NCI-H2081 (cell line): ENCODE results near the gene FAM20C.
"Not testable (repeated sequence)": the region's sequence is repeated elsewhere in the genome, so short reads cannot be mapped to it uniquely, and the experiment has no call there.

Experiments
- DNase-seq, 2 experiments: peaks; one replicate each; lab custom pipeline; 2025; lab: John Stamatoyannopoulos, UW

Gene FAM20C

DNA sequence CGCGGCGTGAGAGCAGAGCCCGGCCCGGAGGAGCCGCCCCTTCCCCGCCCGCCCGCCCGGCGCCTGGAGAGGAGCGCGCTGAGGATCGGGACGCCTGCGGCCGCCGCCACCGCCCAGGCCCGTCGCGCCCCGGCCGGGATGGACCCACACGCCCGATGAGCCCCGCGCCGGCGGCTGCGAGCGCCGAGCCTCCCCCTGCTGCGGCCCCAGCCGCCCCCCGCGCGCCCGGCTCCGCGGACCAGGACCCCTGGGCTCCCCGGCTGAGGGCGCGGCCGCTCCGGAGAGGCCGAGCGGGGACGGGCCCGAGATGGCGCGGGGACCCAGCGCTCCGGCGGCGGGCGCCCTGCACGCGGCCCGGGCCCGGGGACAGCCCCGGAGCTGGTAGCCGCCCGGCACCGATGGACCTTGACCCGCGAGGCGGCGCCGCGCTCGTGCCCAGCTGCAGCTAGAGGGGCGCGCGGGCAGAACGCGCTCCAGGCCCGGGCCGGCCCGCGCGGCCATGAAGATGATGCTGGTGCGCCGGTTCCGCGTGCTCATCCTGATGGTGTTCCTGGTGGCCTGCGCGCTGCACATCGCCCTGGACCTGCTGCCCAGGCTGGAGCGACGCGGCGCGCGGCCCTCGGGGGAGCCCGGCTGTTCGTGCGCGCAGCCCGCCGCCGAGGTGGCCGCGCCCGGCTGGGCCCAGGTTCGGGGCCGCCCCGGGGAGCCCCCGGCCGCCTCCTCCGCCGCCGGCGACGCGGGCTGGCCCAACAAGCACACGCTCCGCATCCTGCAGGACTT lies 520 bp downstream of the FAM20C start:
- no peak for DNase-seq

DNA sequence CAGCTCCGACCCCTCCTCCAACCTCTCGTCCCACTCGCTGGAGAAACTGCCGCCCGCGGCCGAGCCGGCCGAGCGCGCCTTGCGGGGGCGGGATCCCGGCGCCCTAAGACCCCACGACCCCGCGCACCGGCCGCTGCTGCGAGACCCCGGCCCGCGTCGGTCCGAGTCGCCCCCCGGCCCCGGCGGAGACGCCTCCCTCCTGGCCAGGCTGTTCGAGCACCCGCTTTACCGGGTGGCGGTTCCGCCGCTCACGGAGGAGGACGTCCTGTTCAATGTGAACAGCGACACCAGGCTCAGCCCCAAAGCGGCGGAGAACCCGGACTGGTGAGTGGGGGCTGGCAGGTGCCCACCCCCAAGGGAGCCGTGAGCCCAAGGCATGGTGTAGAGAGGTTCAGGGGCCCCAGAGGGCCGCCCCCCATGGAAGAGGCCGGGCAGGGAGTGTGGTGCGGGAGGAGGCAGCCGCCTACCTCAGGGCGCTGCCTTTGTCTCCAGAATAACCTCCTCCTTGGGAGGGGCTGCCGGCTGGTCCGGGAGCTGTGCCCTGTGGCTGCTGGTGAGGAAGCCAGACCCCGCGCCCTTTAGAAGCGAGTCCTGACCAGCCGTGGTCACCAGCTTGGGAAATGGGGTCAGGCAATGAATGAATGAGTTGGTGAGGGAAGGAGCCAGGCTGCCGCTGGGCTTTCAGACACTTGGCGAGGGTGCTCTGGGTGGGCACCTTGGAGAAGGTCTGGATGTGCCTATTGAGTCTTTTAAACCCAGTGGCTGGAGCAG lies 1.3 kb downstream of the FAM20C start:
- no peak for DNase-seq

DNA sequence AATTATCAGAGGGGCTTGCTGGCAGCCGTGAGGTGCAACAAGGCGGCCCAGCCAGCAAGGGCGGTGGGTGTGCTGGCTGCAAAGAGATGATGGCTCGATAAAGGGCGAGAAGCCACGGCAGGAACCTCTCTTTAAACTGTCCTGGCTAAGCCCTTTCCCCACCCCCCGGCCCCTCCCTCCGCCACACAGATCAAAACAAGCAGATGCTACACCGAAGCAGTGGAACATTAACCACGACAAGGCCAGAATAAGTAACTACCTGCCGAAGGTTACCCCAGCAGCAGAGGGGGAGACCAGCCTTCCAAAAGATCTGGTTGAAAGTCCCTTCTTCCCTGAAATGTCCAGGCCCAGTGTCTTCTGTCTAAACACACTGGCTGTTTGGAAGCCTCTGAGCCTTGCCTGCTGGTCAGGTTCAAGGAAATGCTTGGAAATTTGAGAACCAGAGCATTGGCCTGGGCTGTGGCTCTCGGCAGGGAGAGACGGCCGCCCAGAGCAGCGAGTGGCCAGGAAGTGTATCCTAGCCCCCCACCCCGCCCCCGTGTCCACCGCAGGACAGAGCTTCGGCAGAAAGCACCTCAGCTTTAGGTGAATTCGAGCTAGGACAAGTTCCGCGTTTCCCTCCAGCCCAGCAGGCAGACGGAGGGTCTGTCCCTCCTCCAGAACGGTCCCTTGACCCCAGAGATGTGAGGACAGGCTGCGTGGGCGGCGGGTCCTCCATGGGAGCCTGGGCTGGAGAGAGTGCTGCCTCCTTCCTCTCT lies 2.1 kb downstream of the FAM20C start:
- peak in 1 of 2 experiments; percentile 13 for DNase-seq

DNA sequence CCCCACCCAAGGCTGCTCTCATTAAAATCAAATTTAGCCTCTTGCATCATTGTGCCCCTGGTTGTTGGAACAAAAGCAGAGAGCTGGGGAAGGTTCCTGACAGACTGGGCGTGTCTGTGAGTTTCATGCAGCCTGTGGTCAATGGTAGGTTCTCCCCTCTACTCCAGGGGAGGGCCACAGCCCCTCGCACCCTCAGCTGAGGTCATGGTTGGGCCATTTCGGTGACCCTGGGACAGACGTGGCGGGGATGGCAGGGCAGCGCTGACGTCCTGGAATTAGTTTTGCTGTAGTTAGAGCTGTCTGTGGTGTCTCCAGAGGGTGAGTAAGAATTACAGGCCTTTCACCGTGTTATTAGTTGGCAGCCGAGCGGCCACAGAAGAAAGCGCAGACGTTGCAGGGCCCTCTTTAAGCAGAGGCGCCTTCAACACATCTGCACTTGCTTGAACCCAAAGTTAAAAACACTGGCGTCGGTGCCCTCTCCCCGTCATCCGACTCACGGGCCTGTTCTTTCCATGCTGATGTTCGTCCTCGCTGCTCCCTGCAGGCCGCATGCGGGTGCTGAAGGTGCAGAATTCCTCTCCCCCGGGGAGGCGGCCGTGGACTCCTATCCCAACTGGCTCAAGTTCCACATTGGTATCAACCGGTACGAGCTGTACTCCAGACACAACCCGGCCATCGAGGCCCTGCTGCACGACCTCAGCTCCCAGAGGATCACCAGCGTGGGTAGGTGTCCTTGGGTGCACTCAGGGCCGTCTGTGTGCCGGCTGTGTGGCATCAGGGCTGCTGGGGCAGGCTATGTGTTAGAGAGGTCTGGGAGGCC lies 2.8 kb downstream of the FAM20C start:
- DNase-seq, result no peak

DNA sequence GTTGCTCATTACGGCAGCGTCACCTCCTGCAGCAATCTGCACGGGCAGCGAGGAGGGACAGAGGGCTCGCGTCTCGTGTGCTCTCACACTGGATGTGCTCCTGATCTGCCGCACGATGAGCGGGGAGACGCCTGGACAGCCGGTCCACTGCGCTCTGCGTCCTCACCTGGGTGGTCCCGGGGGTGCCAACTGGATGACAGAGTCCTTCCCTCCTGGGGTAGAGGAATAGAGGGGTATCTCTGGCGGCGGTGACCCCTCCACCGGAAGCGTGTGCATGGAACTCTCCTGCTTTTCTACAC lies 3.4 kb downstream of the FAM20C start:
- DNase-seq, result no peak

- peak in 1 of 2 experiments; percentile 51 for DNase-seq
Measured at GRCh38 chr7:196283-196682, 3.9 kb downstream of the FAM20C start.

DNA sequence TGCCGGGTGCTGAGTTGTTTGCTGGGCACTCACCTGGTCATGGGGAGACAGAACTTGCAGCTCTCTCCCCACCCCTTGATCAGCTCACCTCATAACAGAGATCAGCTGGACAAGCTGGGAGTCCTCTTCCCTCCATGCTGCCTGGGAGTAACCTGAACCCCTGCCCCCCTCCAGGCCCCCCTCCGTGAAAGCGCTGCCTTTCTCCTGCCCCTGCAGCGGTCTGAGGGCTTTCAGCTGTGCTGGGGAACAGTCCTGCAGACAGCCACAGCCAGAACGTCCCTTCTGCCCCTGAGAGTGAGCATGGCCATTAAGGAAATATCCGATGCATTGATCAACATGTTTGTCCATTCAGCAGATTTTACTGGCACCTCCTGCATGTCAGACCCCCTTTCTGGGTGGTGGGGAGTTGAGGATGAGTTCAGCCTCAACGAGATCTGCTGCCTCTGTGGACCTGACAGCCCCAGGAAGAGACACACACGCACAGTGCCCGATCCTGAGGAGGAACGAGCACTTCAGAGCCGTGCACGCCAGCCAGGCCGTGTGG lies 4.5 kb downstream of the FAM20C start:
- DNase-seq, result no peak

DNA sequence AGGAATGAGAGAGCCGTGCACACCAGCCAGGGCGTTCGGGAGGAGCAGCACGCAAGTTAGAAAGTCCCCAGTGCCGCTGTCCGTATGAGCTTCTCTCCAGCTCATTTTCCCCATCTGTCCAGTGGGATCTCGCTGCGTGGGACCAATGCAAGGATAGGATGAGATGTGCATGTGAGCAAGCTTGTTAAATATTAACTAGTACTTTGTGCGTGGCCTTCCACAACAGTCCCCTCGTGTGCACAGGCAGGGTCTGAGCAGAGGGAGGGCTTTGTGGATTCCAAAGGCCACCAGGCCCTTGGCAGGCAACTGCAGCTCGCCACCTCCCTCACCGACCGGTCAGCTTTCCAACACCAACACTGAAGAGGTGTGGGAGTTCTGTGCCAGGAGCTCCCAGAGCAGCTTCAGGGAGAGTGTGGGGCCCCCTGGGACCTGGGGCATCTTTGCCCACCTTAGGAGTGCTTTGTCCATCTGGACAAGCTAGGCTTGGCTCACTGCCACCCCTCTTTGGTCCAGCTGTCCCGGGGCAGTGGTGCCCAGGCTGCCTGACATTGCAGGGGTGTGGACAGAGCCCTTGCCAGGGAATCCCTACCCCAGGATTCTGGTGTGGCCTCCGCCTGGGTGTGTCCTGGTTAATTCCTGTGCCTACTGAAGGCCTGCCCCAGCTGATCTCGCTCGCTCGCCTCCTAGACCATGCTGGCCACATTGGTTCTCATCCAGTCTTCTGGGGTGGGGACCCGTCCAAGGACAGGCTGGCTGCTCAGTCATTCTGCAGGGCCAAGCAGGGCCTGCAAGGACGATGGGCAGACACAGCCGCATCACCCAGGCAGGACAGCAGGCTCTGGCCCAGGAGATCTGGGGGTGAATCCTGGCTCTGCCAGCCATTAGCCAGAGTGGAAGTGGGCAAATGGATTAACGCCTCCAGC lies 5.3 kb downstream of the FAM20C start:
- no peak for DNase-seq

- no peak for DNase-seq
Measured at GRCh38 chr7:199483-200249, 7.3 kb downstream of the FAM20C start.

- no peak for DNase-seq
Measured at GRCh38 chr7:200290-200689, 7.9 kb downstream of the FAM20C start.

GRCh38 chr7:200704-201103 lies 8.3 kb downstream of the FAM20C start:
- no peak for DNase-seq

DNA sequence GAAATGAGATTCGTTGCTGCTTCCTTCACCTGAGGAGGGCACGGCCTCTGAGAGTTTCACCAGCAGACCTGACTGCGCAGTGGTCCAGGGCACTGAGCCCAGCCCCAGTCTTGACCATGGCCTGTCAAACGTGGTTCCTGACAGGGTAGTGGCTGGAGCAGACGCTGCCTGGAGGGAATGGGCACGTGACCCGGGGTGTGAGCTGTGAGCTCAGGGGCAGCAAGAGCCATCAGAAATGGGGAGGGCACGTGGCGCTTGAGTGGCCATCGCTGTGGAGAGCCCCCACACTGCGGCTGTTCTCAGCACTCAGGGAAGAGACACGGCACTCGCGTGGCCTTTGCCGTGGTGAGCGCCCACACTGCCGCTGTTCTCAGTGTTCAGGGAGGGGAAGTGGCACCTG lies 12.0 kb downstream of the FAM20C start:
- no peak for DNase-seq

DNA sequence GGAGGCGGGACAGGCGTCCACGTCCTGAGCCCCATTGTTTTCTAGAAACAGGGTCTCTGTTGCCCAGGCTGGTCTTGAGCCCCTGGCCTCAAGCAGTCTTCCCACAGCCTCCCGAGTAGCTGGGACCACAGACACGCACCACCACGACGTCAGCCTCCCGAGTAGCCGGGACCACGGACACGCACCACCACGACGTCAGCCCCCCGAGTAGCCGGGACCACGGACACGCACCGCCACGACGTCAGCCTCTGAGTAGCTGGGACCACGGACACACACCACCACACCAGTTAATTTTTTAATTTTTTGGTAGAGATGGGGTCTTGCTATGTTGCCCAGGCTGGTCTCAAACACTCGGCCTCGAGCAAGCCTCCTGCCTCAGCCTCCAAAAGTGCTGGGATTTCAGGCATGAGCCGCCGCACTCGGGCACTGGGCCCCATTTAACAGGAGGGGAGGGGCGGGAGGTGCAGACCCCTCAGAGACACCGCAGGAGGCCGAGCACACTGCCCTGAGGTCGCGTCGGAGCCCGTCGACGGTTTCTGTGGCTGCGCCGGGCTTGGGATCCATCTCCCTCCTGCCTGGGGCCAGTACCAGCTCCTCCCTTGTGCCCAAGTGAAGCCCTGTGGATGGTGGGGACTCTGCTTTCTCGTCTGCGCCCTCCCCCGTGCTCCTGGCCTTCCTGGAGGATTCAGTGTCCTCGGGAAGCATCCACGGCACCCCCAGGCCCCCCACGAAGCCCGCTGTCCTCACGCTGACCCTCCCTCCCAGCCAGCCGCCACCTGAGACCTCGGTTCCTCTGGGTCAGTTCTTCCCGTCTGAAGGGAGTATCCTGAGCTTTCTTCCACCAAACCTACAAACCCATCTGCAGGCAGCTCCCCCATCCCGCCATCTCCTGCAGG lies 13.0 kb downstream of the FAM20C start:
- no peak for DNase-seq

DNA sequence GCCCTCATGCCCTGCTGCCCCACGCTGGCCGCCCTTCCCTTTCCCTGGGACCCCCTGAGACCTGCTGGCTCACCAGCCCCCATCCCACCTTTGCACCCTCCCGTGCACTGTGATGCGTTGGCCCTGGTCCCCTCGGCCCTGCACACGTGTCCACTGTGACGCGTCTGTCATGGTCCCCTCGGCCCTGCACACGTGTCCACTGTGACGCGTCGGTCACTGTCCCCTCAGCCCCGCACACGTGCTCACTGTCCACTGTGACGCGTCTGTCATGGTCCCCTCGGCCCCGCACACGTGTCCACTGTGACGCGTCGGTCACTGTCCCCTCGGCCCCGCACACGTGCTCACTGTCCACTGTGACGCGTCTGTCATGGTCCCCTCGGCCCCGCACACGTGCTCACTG lies 14.0 kb downstream of the FAM20C start:
- DNase-seq, result not testable (repeated sequence)

DNA sequence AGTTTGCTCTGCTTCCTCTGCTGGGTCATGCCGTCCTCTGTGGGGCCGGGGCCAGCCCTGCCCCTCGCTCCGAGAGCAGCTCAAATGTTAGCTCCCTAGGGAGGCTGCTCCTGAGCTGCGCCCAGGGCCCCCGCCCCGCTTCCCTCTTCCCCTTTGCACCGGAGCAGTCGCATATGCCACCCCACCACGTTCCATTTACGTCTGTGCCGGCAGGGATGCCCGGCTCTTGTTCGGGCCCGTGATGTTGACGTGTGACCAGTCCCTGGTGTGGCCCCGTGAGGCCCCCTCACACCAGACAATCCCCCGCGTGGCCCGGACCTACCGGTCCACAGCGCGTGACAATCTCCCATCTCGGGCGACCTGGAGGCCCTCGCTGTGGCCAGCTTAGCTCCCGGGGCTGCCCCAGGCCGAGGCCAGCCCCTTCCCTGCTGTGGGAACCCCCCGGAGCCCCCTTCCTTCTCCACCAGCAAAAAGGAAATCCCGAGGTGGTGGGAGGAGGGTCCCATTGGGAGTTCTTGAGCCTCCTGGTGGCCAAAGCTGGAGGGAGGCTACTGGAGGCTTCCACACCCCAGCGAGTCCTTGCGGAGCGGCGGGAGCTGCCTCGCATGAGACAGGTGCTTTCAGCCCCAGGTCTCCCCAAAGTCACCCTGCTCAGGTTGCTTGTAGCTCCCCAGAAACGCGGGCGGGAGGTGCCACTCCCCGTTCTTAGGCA lies 15.2 kb downstream of the FAM20C start:
- DNase-seq, result no peak

GRCh38 chr7:208130-208673 lies 15.8 kb downstream of the FAM20C start:
- no peak for DNase-seq

DNA sequence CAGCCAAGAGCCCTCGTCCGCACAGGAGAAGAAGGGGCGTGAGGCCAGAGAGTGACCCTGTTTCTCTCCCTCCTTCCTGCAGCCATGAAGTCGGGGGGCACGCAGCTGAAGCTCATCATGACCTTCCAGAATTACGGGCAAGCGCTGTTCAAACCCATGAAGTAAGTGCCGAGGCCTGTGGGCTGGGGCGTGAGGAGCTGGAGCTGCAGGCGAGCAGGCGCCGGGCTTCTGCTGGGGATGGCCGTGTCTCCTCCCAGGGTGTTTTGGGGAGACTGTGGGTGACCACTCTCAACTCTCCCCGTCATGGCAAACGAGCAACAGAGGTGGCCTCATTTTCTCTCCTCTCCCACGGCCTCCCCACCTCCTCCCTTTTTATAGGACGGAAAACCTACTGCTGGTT lies 16.4 kb downstream of the FAM20C start:
- DNase-seq, result no peak

DNA sequence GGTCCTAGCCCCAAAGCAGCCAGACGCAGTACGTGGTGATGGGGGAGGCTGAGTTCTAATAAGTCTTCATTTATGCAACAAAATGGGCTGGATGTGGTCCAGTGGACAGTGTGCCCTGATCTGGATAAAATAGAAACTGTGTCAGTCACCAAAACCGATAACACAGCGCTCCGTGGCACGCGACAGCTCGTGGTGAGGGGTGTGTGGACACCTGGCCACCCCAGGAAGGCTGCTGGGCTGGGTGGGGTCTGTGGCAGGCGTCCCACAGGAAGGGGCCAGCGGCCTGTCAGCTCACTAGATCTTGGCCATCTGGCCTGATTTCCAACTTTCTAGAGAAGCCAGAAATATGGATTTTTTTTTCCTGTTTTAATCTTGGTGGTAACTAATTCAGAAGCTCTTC lies 17.0 kb downstream of the FAM20C start:
- DNase-seq, result no peak
